HG02623 (cell line): ENCODE results near the gene SLC10A7.

Experiments used
- ATAC-seq: cut with Tn5 transposase; IDR thresholded peaks from one replicate; pipeline ENCODE4 v1.9.1; 2021; ENCODE audit warnings: moderate library complexity; ENCODE audit not compliant: unreplicated experiment

Gene SLC10A7

DNA sequence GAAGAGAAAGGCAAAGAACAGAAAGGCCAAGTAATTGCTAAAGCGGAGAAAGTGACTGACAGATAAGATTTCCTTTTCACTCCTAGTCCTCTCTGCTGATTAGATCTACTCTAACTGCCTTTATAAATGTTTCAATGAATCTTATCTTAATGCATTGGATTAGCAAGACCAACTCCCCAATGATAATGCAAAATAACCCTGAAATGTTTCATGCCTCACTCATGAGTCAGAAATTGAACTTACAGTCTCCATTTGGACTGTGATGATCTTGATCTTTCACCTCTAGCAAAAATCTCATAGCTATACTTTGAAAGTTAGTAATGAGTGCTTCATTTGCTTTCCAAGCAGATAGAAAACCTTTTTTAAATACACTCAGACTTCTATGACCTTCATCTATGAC, 26.5 kb downstream of the SLC10A7 start:
- ATAC-seq = no peak

DNA sequence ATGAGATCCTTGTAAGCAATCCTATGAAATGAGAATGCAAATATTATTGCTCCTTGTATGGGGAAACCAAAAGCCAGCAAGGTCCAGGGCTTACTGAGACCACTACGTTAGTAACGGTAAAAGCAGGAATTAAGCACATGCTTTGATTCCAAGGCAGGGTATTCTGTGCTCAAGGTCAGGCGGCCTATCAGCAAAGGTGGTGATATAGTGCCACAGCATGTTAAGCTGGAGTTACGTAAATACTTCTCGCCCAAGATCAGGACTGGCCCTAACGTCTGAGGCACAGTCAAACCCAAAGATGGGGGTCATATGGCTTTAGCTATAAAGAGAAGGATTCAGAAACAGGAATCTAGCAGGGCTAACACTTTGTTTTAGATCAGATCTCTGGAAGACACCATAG, 27.6 kb downstream of the SLC10A7 start:
- no peak for ATAC-seq

DNA sequence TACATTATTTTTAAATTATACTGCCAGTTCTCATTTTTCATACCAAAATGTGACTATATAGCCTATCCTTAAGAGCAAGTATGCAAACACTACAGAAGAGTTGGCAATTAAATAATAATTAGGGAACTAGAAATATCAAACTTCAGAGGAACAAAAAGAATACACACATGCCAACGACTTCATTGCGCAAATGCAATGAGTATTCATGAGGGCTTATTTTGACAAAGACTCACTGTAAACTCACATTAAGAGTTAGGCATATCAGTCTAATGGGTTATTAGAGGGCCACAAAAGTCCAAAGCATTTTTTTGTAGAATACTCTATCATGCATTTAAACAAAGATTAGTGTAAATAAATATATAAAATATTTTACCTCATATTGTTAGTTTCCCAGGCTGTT, 31.6 kb downstream of the SLC10A7 start:
- no peak for ATAC-seq

DNA sequence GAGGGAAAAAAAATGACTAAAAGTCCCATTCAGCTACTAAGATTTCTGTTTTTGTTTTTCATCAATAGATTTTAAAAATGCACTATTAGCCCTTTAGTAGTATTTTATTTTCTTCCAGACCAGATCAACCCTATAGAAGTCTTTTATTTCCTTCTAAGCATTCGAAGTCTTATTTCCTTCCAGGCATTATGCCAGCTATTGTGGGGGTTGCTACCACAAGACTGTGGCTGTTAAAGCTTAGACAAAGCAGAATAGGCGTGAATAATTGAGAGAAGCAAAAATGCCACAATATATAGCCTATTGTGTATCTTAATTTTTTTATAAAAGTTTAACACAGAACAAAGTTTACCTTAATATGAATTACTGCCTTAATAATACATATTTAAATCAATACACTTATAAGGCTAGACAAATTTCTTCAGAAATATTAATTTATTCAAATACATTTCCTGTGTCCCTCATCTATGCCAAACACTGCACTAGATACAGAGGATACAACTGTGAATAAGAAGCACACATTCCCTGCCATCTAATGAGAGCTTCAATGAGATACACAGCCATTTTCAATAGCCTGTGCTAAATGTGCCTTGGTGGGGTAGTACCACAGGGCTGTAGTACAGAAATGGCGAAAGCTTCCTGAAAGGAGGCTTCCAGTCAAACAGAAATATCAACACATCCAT, 33.1 kb downstream of the SLC10A7 start:
- ATAC-seq = no peak

DNA sequence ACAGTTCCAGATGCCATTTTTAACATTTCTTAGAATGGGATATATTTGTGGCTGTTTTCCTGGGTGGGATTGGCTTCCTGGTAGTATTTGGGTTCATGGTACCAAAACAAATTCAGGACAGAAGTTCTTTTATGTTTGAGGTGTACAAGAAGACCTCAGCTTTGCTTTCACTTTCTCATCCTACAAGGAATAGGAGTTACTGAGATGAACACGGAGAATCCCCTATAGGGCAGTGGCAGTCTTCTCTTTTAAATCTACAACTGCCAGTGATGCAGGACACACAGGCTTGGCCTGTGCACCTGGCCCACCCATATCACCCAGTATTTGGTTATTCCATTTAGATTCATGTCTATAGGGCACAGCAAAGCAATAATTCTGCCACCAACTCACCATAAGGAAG, 35.2 kb downstream of the SLC10A7 start:
- ATAC-seq = peak; percentile 84

DNA sequence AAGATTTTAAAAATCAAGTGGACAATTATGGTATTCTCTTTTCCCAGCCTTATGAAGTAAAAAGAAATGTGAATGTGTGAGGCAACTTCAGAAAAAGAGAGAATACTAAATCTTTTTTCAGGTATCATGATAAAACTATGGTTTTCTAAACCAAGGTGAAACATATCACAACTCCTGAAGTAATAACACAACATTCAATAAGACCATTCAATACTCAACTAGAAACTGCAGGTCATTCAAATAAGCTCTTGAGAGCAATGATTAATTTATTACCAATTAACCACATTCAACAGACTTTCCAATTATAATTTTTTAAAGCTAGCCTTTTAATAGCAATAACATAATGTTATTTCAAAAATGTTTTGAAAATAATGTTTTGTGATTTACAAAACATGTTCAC, 35.8 kb downstream of the SLC10A7 start:
- ATAC-seq = peak; percentile 30

DNA sequence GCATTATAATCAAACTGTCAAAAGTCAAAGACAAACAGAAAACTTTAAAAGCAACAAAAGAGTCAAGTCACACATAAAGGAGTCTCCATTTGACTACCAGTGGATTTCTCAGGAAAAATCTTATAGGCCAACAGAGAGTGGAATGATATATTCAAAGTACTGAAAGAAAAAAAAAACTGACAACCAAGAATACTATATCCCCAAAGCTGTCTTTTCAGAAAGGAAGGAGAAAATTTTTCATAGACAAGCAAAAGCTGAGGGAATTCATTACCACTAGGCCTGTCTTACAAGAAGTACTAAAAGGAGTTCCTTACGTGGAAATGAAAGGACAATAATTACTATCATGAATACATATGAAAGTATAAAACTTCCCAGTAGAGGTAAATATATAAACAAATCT, 39.0 kb downstream of the SLC10A7 start:
- no peak for ATAC-seq

DNA sequence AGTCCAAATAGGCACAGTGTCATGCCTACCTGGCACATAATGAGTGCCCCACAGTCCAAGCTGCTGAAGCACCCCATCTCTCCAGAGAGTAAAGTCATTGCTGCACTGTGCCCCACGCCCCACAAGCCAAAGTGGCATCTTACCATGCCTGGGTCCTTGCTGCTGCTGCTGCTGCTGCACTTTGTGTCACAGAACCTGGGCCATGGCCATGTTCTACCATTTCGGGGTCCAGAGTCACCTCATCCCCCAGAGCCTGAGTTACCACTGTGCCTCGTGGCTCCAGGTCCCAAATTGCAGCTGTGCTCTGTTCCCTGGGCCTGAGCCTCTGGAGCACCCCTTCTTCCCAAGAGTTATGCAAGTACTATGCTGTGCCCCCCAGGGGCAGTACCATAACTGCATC, 40.5 kb downstream of the SLC10A7 start:
- ATAC-seq = no peak

DNA sequence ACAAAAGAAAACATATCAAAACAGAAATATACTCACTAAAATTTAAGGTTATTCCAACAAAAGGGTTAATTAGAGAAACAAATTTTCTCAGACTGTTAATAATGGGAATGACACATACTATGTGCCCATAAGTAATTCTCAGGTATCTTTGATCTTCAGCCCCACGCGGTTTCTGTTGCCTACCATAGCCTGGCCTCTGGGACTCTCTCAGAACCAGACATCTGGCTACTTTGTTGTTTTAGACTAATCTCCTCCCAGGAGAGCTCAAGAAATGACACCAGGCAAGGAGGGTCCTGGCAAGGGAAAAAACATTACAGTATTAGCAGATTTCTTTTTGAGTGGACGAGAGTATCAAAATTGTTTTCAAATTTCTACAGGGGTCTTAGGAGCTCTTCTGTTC, 43.7 kb downstream of the SLC10A7 start:
- no peak for ATAC-seq

DNA sequence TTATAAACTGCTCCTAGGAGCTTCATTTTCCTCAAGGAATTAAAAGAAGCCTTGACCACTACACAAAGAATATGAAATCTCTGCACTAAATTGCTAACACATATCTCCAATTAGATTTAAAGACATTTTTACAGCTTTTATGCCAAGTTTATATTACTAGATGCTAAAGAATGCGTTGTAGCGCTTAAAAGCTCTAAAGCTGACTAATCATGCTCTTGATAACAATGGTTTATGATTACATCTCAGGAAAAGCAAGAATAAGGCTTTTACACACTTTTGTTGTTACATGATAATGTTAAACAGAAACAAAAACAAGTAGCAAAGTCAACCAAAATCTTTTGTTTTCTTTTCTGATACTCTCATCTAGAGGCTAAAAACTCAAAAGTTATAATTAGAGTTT, 44.7 kb downstream of the SLC10A7 start:
- ATAC-seq = no peak

DNA sequence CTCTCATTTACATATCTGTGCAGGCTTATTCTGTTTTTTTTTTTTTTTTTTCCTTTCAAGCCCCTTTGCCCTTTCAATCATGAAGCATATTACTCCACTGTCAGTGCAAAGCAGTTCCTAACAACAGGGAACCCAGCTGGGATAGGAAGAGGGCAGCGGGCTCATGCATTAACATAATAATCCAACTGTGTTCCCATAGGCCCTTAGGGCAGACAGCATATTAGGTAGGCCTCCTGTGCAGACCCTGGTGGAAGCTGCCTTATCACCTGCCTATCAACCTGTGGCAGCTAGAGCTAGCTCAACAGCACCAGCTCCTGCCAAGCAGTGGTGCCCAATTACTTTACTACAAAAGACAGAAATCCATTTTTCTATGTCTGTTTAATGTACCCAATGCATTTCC, 49.3 kb downstream of the SLC10A7 start:
- no peak for ATAC-seq

DNA sequence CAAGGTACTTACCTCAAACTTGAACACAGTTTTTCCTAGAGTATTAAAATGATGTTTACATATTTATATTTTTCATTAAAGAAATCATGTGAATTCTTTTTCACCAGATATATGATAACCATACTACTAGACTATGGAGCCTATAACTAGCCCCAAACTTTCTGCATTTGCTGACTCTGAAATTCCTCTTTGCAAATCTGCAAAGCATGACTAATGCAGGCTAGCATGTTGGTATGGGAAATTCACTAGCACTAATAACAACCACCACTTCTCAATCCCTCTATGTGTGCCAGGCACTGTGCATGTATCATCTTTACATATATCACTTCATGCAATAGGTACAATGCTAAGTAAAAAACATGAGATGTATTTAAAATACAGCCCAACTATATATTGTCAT, 51.1 kb downstream of the SLC10A7 start:
- no peak for ATAC-seq

DNA sequence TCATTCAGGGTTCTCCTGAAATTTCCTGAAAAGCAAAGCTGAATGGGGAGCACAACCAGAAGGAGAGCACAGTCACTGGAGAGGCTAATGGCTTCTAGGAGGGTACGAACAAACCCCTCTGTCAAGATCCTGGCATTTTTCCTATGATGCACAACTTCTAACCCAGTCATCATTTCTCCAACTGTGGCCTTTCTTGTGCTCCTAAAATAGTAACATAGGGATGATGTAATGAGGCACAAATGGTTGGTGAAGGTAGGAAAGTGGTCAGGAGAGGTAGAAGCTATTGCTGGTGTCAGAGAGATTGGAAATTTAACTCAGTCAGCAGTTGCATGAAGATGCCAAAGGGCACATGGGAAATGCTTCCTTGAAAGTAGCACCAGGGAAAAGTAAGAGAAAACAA, 52.7 kb downstream of the SLC10A7 start:
- ATAC-seq = no peak

DNA sequence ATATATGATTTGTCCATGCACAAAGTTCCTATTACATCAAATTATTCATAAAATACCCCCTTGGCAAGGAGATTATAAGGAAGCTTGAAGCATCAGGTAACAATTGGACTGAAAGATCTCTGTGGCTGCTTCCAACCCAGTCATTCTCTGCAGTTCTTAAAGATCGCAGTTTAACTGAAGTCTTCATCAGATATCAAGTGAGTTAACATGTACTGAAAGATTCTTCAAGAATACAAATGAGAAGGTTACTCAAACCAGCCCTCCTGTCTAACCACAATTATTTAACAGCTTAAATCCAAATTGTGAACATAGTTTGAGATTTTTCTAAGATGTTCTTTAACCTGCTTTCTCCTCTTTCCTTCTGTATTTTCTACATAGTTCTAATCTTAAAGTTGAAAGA, 56.1 kb downstream of the SLC10A7 start:
- no peak for ATAC-seq

DNA sequence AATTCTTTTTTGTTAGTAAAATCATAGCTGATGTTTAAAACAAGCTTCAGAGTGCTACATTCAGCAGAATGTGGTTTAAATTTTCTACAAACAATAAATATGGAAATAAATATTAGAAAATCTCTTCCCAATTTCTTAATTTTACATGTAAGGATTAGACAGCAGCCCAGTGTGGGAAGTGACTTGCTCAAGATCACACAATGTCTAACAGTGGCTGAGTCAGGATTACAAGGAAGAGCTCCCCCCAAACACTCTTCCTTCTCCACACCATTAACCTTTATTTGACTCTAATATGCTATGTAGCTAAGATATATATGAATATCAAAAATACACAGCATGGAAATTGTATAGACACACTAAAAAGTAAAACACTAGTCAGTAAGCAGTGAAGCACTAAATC, 59.5 kb downstream of the SLC10A7 start:
- ATAC-seq = no peak

DNA sequence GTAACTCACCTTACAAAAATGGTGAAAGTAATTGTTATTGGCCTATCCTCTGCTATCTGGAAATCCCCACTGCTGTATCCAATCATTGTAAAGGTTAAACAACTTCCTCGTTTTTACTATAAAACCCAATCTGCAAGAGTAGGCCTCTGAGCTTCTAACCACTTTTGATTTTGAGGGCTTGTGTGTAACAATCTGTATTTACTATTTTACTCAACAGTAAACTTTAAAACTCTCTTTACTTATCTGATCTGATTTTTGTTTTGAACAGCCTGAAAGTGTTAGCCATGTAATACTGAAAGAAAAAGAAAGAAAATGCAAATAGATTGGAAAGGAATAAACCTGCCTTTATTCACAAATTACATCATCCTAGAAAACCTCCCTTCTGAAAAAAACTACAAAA, 63.1 kb downstream of the SLC10A7 start:
- ATAC-seq = peak; percentile 81

DNA sequence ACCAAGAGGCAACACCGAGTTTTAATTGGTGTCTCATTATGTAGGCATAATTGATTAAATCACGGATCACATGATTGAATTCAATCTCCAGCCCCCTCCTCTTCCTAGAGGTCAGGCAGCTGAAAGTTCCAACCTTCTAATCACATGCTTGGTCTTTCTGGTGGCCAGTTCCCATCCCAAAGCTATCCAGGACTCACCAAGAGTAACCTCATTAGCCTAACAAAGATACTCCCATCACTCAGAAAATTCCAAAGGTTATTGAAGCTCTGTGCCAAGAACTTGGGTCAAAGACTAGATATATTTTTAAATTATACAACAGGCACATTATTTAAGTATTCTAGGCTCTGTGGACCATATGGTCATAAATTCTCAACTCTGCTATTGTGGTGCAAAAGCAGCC, 65.1 kb downstream of the SLC10A7 start:
- no peak for ATAC-seq

DNA sequence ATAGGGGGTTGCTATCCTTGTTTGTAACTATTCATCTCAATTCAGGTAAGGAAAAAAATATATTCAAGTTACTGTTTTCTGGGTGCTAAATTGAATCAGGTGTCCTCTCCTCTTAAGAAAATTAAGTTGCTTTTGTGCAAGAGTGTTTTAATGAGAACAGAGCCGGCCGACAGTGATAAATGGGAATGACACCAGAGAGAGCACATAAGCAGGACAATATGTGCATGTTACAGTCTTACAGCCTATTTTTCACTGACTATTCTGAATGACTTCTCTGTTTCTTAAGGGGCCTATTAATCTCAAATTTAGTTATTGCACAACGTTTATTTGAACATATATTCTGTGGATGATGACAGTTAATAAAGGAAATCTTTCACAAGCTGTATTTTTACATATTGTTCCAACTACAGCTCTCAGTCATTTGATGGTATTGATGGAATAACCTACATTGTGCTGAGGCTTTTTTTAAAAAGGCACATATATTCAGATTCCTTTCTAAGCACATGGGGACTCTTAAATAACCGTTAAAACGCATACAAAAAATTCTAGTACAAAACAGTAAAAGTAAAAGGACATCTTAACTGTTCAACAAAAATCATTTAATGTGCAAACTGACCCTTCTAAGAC, 68.4 kb downstream of the SLC10A7 start:
- ATAC-seq = no peak

DNA sequence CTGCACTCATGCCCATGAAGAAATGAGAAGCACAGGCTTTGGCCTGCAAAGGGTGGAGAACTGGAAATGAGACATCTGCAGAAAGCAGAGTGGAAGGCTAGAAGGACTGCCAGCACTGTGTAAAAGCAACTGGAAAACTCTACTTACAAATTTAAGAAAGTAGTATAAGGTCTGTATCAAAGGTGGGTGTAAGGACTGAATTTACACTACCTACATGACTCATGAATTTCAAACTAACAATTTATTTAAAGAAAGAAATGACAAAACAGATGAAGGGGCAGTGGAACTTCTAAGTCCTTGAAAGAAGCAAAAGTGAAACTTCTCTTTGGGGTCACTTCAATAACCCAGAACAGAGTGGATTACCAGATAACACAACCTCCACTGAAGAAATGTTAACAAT, 71.2 kb downstream of the SLC10A7 start:
- peak; percentile 82 for ATAC-seq

DNA sequence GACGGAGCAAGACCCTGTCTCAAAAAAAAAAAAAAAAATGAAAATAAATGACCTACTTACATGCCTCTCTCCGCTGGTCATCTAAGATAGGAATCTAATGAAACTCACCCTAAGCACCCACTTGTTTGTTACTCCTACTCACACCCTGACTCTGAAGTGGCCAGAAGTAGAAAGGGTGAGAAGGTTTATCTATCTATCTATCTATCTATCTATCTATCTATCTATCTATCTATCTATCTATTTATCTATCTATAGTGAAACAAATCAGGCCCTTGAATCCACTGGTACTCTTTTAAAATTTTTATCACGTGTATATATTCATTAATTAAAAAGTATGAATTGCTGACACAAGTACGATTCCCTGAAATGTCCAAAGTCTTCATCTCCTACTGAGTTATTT, 75.2 kb downstream of the SLC10A7 start:
- ATAC-seq = no peak

DNA sequence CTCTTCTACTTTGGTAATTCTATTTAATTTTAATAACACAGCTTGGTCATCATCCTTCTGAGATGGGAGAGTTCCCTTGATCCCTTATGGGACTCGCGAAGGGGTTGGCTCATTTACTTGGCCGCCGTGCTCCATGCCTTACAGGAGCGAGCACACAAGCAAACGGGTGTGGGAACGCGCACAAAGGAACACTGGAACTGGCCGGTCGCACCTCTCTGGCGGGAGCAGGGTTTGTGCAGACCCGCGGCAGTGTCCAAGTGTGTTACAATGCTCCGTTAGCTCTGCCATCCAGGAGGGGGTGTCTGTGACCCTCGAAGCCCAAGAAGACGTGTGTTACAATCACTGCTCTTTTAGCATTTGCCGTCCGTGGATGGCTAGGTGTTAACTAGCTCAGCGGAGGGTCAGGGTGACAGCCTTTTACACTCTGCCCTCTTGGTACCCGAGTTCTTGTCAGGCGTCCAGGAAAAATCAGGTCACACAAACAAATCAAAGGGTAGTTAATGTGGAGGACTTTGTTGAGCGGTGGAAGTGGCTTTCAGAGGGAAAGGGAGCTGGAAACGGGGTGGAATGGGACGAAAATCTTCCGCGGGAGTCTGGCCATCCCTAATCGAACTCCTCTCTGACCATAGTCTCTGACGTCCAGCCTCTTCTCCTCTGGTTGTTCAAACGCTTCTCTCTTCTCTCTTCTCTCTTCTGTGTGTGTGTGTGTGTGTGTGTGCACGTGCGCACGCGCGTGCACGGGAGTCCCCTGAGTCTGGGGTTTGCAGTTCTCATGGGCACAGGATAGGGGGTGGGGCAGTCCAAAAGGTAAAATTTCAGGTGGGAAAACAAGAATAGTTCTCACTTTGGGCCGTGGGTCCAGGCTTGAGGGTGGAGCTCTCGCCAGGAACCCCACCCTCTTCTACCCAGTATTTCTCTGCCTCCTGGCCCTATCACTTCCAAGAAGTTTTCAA, 76.3 kb downstream of the SLC10A7 start:
- no peak for ATAC-seq

DNA sequence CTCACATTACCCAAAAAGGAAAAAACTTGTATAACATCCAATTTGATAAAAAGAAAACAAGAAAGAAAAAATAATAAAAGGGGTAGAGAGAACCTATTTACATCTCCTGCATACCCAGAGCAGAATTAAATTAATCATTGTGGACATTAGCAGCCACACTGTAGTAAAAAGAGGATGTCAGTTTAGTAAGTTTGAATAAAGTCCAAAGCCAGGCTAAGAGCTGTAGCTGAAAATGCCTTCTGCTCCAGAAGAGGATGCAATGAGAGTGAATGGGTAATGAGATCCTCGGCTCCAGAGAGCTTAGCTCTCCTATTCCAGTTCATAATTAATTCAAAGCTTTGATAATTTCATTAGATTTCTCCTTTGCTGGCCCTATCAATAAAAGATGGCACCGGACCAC, 78.2 kb downstream of the SLC10A7 start:
- no peak for ATAC-seq
